Measurements from ENCODE around the gene DDAH1.

The DDAH1 gene

GRCh38 chr1:85332575-85332974 lies 132.4 kb downstream of the DDAH1 start:
- no peak for DNase-seq (ENCODE audit: low read depth in 2 of 3, low spot score in 2 of 3)

GRCh38 chr1:85330711-85331290 lies 134.2 kb downstream of the DDAH1 start:
- no peak for DNase-seq (ENCODE audit: low read depth in 2 of 3, low spot score in 2 of 3)

- no peak for DNase-seq (ENCODE audit: low read depth in 2 of 3, low spot score in 2 of 3)
Measured at GRCh38 chr1:85330214-85330631, 134.7 kb downstream of the DDAH1 start.

GRCh38 chr1:85328713-85329397 lies 136.1 kb downstream of the DDAH1 start:
- no peak for DNase-seq (ENCODE audit: low read depth in 2 of 3, low spot score in 2 of 3)

GRCh38 chr1:85327759-85328158 lies 137.2 kb downstream of the DDAH1 start:
- no peak for DNase-seq (ENCODE audit: low read depth in 2 of 3, low spot score in 2 of 3)

GRCh38 chr1:85326851-85327250 lies 138.1 kb downstream of the DDAH1 start:
- DNase-seq (ENCODE audit: low read depth in 2 of 3, low spot score in 2 of 3): no peak

- no peak for DNase-seq (ENCODE audit: low read depth in 2 of 3, low spot score in 2 of 3)
Measured at GRCh38 chr1:85326336-85326735, 138.6 kb downstream of the DDAH1 start.

GRCh38 chr1:85325920-85326319 lies 139.0 kb downstream of the DDAH1 start:
- no peak for DNase-seq (ENCODE audit: low read depth in 2 of 3, low spot score in 2 of 3)

GRCh38 chr1:85323770-85324169 lies 141.2 kb downstream of the DDAH1 start:
- no peak for DNase-seq (ENCODE audit: low read depth in 2 of 3, low spot score in 2 of 3)

- no peak for DNase-seq (ENCODE audit: low read depth in 2 of 3, low spot score in 2 of 3)
Measured at GRCh38 chr1:85322655-85323054, 142.3 kb downstream of the DDAH1 start.

GRCh38 chr1:85321237-85321964 lies 143.6 kb downstream of the DDAH1 start:
- peak in 1 of 3 experiments; percentile 20 for DNase-seq (ENCODE audit: low read depth in 2 of 3, low spot score in 2 of 3)

GRCh38 chr1:85320371-85321131 lies 144.4 kb downstream of the DDAH1 start:
- no peak for DNase-seq (ENCODE audit: low read depth in 2 of 3, low spot score in 2 of 3)

- DNase-seq (ENCODE audit: low read depth in 2 of 3, low spot score in 2 of 3): no peak
Measured at GRCh38 chr1:85319931-85320330, 145.0 kb downstream of the DDAH1 start.

- DNase-seq (ENCODE audit: low read depth in 2 of 3, low spot score in 2 of 3): no peak
Measured at GRCh38 chr1:85319491-85319890, 145.5 kb downstream of the DDAH1 start.

GRCh38 chr1:85318217-85318616 lies 146.7 kb downstream of the DDAH1 start:
- no peak for DNase-seq (ENCODE audit: low read depth in 2 of 3, low spot score in 2 of 3)

GRCh38 chr1:85317560-85317959 lies 147.4 kb downstream of the DDAH1 start:
- no peak for DNase-seq (ENCODE audit: low read depth in 2 of 3, low spot score in 2 of 3)

- no peak for DNase-seq (ENCODE audit: low read depth in 2 of 3, low spot score in 2 of 3)
Measured at GRCh38 chr1:85316321-85316720, 148.6 kb downstream of the DDAH1 start.

- no peak for DNase-seq (ENCODE audit: low read depth in 2 of 3, low spot score in 2 of 3)
Measured at GRCh38 chr1:85315789-85316188, 149.2 kb downstream of the DDAH1 start.

GRCh38 chr1:85314726-85315125 lies 150.2 kb downstream of the DDAH1 start:
- DNase-seq (ENCODE audit: low read depth in 2 of 3, low spot score in 2 of 3): no peak

GRCh38 chr1:85313888-85314696 lies 150.9 kb downstream of the DDAH1 start:
- no peak for DNase-seq (ENCODE audit: low read depth in 2 of 3, low spot score in 2 of 3)

GRCh38 chr1:85311818-85312217 lies 153.1 kb downstream of the DDAH1 start:
- no peak for DNase-seq (ENCODE audit: low read depth in 2 of 3, low spot score in 2 of 3)
